Suppressor macrophage treated with lipopolysaccharide for 4 hours (primary cell): Measurements from ENCODE around the gene NAA80.
"Not testable (repeated sequence)": the region's sequence is repeated elsewhere in the genome, so short reads cannot be mapped to it uniquely, and the experiment has no call there.

ENCODE experiments used
- DNase-seq: peaks from one replicate; pipeline ENCODE4 v3.0.0-alpha.2; 2020

NAA80 gene

DNA sequence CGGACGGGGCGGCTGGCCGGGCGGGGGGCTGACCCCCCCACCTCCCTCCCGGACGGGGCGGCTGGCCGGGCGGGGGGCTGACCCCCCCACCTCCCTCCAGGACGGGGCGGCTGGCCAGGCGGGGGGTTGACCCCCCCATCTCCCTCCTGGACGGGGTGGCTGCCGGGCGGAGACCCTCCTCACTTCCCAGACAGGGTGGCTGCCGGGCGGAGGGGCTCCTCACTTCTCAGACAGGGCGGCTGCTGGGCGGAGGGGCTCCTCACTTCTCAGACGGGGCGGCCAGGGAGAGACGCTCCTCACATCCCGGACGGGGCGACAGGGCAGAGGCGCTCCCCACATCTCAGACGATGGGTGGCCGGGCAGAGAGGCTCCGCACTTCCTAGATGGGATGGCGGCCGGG, 12.8 kb upstream of the NAA80 start:
- DNase-seq: not testable (repeated sequence)

DNA sequence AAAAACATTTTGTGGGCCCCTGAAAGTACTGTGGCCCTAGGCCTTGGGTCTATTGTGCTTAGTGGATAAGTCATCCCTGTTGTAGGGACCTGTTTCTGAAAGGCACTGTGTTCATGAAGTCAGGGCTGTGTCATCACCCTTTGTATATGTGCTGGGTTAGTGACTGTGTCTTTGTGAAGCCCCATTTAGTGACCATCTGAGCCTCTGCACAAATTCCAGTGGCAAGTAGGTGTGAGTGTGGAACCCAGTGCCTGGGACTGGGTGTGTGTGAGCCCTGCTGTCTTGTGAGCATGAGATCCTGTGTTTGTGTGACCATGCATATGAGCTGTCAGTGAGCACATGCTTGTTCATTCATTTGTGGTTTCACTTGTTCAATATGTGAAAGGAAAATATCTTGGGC, 5.4 kb upstream of the NAA80 start:
- DNase-seq: peak; percentile 5

DNA sequence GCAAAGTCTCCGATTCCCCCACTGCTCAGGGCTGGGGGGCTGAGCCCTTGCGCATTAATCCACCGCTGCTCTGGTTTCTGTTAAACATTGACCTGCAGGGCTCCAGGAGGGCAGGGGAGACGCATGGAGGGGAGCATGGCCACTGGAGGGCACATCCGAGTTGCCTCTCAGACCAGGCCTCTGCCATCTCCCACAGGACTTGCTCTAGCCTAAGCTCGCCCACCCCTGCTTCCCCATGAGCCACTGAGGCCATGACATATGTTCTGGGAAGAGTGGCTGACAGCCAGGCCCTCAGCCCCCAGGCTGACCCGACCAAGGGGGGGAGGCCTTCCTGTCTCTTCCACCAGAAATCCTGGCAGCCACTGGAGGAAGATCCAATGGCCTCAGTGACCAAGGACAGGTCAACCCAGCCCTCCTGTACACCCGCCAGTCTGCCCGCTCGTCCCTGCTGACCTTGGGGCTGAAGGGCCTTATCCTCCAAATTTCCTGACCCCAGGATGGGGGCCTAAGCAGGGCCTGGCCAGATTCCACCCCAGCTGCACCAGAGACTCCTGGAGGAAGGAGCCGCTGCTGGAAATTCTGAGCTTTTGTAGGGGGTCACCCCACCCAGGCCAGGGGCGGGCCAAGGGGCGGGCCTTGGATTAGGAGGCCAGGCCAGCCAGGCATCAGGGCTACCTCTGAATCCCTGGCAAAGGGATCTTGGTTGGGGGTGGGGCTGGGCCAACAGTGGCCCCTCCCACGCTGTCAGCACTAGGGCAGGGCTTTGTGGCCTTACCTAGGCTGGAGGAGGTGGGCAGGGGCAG, 4.0 kb upstream of the NAA80 start, which contains the start of gene HYAL1:
Gene HYAL1 (minus strand): TSS at position 562 of the 803 bp plus-strand sequence. CDS start 618 bp downstream, outside the sequence.
- no peak for DNase-seq

DNA sequence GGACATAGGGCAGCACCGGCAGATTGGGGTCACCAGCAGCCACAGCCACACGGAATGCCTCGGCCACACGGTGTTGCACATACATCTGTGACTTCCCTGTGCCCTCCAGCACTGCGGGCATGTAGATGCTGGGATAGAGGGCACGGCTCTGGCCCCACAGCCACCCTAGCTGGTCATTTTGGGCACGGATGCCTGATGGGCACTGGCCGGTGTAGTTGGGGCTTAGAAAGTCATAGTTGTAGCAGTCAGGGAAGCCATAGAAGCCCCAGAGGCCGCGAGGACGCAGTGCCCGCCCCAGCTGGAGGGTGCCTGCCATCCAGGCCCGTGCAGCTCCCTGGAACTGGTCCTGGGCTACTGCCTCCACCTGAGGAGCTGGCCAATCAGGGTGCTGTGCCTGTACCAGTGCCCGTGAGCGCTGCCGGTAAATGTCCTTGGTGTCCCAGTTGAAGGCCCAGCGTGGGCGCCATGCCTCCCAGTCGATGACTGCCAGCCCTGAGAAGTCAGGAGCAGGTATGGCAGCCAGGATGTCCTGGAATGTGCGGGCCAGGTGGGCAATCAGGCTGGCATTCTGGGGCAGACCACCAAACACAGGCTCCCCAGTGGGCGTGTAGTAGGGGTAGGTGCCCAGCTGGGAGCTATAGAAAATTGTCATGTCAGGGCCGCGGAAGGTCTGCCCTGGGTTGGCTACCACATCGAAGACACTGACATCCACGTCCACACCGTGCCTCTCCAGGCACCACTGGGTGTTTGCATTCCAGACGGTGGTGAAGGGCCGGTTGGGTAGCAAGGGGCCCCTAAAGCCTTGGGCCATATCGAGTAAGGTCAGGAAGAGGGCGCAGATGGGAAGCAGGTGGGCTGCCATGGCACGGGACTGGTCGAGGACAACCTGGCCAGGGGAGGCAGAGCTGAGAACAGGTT, 3.1 kb upstream of the NAA80 start:
- no peak for DNase-seq

DNA sequence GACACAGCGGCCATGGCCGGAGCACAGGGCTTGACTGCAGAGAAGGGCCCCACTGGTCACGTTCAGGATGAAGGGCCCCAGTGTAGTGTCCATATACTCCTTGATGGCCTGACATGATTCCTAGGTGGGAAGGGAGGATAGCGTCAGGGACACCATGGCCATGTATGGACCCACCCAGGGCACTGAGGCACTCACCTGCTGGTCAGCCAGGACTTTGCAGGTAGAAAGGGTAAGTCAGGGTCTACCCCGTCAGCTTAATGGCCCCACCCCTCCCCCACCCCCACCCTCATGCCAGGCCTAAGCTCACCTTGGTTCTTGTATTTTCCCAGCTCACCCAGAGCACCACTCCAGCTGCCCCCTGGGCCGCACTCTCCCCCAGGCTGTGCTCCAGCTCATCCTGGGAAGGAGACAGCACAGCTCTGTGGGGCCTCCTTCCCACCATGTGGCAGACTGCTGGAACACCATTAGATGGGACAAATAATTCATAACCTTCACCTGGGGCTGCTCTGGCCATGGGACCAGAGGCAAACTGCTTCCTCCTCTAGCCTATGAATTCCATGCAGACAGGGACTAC, 1.6 kb upstream of the NAA80 start:
- no peak for DNase-seq

DNA sequence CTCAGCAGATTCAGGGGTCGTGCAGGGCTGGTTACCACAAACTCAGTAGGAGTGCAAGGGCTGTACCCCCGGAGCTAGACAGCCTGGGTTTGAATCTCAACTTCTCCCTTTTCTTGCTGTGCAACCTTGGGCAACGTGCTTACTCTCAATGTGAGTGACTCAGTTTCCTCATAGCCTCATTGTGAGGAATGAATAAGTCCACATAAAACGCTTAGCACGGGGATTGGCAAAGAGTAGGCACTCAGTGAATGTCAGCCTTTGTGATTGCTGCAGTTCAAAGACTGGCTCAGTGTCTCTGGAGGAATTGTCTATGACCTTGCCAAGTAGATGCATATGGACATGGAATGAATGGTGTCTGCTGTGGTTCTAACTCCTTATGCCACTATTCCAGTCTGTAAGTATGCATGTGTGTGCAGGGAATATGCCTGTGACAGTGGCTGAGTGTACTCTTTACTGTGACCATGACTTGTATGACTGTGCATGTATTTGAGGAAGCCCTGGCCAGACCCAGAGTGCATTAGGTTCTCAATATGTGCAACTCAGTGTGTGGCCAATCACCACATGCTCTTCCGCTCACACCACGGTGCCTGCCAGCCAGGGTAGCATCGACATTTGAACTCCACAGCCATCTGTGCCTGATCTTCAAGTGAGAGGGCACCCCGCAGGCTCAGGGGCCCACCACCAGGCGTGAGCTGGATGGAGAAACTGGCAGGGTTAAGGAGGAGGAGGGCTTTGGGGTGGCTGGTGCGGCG, 900 bp upstream of the NAA80 start:
- peak; percentile 82 for DNase-seq

DNA sequence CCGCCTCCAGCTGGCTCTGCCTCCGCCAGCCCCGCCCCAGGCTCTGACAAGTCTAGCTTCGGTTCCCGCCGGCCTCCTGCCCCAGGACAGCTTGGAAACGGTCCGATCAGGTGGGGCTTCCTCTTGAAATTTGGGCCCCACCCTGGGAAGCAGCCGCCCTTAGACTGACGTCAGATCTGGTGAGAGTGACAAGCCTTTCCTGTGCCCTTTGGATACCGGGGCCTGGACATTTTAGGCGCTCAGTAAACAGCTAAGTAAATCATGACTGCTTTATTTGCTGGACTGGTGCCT, 378 bp upstream of the NAA80 start:
- no peak for DNase-seq

DNA sequence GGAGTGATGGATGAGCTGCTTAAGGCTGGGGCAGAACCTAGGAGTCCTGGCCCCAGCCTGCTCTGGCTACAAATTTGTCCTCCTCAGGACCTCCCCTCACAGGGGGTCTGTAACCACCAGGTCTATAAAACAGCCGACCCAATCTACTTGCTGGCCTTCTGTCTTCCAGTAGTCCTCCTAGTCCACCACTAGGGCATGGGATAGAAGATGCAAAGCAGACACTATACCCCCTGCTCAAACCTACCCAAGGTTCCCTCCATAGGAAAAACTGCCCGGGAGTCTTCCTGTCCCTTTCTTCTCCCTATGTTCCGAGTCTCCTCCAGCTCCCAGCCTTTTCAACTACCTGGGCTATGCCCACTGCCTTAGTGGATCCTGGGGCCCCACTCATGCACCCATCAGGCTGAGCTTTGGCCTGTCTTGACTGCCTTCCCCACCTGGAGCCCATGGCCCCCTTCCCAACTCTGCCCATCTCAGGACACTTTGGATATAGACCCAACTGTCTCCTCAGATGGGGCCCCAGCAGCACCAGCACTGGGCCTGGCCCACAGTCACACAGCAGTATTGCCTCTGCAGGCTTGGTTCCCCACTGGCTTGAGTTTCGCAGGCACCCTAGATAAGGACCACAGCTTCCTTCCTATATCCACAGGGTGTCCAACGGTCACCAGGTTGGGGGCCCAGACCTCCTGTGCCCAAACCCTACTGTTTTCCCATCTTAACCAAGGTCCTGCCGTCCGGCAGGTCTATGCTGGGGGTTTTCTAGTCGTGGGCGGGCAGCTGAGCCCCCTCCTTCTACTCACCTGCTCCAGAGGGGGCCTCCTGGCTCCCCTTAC, 1.1 kb downstream of the NAA80 start:
- DNase-seq: no peak

DNA sequence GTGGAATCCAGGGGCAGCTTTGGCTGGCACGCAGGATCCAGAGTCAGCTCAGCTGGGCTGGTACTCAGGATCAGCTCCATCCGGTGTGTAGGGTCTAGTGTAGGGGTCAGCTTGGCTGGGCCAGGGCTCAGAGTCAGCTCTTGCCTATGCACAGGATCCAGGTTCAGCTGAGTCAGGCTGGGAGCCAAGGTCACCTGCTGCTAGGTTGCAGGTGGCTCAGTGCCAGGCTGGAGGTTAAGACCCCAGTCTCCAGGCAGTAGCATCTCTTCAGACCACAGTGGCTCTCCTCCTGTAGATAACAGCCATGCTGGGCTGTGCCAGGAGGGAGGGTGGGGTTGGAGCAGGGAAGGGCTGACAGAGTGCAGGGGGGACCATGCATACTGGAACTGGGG, 1.8 kb downstream of the NAA80 start:
- DNase-seq: no peak

DNA sequence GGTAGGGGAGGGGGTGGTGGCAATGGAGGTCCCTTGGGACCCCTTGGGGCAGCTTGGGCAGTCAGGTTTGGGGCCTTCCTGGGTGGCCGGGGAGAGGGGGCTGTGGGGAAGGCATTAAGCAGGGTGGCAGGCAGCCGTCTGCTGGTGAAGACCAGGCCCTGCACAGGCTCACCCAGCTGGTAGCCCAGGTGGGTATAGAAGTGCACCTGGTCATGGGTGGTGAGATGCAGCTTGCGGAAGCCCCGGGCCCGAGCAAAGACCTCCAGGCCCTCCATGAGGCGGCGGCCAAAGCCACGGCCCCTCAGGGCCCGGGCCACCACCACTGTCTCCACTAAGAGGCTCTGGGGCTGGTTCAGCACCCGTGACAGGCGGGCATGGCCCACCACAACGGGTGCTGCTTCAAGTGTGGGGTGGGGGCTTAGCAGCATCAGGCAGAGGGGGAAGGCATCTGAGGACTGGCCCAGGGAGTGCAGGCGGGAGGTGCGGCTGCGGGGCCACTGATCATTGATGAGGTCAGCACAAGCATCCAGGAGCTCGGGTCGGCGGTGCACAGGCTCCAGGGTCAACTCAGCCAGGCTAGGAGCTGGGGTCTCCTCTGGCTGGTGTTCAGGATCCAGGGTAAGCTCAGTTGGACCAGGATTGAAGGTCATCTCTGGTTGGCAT, 2.4 kb downstream of the NAA80 start:
- DNase-seq: no peak

DNA sequence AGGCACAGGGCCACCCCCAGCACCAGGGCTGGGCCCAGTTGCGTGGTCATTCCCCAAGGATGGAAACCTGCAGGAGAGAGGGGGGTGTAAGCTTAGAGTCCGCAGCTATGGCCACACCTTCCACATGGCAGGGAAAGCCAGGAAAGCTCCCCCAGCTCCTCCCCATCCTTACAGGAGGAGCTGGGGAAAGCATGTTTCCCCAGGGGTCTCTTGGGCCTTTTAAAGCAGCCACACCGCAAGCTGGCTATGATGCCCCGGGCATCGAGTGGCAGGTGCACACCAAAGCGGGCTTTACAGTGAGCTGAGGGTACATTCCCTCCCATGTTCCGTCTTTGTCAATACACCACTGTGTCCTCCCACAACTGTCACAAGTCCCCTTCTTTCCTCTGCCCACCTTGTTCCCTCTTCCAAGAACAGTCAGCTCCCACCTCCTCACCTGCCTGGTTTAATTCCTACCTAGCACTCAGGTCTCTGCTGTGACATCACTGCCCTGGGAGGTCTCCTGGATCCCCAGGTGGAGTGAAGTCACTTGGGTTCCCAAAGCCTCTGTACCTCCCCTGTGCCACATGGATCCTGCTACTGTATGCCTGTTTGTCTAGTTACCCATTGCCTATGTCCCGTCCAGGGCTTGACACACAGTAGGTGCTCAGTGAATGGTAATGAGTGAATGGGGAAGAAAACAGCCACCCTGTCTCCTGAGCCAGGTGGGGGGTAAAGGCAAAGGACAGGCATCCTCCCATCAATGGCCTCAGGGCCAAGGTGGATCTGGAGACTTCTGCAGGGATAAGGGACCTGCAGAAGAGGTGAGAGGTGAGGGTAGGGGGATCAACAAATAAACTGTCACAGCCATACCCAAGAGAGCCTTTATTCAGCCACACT, 3.4 kb downstream of the NAA80 start:
- no peak for DNase-seq

DNA sequence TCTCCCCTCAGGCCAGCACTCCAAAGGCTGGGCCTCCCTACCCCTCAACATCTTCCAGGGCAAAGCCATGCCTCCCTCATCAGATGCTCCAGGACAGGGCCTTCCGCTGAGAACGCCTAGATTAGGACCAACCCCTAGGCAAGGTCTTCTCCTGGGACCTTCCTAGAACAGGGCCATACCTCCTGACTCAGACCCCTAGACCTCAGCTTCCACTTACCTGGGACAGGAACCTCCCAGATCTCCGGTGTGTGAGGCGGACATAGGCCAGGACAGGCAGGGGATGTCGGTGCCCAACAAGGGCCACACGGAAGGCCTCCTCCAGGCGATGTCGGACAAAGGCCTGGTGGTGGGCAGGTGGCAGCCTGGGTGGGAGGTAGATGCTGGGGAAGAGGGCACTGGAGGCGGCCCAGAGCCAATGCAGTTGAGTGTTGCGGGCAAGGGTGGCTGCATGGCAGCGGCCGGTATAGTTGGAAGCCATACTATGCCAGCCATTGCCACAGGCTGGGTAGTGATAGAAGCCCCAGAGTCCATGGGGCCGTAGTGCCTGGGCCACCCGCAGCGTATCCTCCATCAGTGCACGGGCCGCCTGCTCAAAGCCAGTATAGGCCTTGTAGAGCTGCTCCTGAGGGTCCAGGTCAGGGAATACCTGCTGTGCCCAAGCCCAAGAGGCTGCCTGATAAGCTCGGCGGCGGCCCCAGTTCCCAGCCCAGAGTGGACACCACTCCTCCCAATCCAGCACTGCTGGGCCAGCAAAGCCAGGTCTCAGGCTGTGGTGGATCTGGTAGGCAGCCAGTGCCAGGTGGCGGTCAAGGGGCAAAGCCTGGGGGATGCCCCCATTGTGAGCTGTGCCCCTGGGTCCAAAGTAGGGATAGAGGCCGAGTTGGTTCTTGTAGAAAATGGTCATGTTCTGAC, 4.5 kb downstream of the NAA80 start:
- no peak for DNase-seq

DNA sequence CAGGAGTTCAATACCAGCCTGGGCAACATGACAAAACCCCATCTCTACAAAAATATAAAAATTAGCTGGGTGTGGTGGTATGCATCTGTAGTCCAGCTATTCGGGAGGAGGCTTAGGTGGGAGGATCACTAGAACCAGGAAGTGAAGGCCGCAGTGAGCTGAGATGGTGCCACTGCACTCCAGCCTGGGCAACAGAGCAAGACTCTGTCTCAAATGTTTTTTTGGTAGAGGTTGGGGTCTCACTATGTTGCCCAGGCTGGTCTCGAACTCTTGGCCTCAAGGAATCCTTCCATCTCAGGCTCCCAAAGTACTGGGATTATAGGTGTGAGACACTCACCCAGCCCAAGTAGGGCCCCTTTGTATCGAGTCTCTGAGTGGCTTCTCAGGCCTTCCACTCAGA, 5.1 kb downstream of the NAA80 start:
- no peak for DNase-seq

DNA sequence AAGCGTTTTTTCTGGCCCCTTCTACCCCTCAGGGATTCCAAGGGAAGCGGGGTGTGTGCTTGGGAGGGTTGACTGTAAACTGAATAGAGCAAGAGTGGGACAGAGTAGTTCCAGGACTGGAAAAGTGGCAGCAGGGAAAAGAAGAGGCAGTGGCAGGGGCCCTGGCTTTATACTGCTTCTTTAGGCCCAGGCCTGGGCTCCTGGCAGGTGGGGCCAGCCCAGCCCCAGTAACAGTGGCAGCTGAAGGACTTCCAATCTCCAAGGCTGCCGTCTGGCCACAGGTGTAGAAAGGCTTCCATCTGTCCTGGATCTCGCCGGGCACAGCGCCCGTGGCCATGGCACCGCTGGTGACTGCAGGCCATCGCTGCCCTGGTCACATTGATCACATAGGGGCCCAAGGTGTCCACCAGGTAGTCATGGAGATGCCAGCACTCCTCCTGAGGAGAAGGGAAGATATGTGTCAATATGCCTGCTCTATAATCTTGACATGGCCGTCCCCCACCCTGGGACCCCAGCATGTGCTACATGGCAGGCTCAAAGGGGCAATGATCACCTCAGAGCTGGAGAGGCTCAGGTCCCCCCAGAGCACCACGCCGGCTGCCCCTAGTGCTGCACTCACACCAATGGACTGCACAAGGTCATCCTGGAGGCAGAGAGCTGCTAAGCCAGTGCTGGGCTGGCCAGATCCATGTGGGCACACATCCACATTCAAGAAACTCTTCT, 6.0 kb downstream of the NAA80 start:
- no peak for DNase-seq

DNA sequence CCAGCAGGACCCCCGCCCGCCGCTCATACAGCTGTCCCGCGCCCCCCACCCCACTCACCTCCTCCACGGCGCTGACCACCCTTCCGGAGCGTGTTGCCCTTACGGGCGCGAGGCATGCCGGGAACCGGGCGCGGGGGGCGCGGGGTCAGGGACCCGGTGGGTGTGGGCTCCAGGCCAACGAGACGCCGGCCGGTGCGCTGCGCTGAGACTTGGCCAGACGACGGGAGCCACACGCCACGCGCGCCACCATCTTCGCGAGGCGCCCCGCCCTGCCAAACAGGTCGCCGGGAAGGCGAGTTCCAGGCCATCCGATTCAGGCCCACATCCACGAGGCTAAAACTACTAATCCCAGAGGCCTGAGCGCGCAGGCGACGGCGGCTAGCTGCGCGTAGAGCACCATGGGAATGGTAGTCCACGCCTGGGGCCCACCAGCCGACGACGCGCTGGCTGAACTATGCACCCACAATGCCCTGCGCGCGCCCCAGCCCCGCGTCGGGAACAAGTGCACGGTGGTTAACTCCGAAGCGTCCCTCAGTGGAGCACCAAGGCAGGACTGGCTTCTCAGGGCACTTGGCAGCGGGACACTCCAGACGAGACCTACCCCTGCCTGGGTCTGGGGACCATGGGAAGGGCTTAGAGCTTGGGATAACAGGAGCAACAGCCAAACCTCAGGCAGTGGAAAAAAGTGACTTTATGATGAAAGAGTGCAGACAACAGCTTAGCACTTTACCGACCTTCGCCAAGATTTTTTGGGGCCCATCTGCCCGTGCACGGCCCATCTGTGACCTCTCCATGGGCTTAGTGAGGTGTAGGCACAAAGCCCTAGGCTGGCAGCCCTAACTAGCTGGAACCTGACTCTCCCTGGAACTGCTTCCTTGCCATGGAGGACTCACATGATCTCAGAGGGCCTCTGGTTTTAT, 6.8 kb downstream of the NAA80 start, which contains the start of gene IFRD2:
Gene IFRD2 (minus strand): TSS at position 271 of the 920 bp plus-strand sequence. CDS start 155 bp downstream, at position 116.
- DNase-seq: peak; percentile 98

DNA sequence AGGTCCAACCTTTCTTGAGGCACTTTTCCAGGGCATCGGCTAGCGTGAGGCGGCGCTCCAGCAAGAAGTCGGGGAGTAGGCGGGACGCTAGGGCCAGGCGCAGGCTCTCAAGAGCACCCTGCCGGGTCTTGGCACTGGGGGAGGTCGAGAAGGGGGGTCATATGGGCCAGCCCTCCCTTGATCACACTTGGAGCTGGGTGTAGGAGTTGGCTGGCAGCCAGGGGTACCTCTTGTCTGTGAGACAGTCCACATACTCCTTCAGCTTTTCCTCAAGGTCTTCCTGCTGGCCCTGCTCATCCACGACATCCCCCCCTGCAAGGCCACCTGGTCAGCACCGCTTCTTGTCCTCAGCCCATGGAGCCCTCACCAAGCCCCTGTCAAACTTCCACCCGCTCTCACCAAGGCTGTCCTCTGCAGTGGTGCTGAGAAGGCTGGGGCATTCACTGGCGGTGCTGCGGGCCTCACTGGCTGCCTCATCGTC, 9.0 kb downstream of the NAA80 start:
- no peak for DNase-seq

DNA sequence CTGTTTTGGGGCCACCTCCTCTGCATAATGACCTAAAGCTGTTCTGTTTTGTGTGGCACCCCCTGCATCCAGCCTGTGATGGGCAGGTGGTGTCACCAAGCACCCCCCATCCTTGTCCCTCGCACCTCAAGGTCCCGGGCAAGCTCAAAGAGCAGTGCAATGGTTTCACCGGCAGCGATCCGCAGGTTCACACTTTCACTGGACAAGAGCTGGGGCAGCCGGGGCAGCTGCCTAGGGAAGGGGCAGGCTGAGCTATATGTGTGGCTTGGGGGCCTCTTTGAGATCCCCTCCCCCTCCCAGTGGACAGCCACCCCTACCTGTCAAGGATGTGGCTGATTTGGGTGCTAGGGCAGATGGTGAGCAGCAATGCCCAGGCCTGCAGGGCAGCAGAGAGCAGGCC, 10.1 kb downstream of the NAA80 start:
- no peak for DNase-seq
